22Rv1 (cell line): Measurements from ENCODE around the gene PBX3.

ENCODE experiments used
- ZFX ChIP-seq: fragments of 450-650 bp; IDR thresholded peaks from 2 replicates; pipeline ENCODE4 v1.6.1; 2017; ENCODE audit warnings: antibody characterized with exemption, borderline replicate concordance
- TF ChIP-seq, protein P1 (sequence below): fragments of 450-650 bp; IDR thresholded peaks from 2 replicates; pipeline ENCODE4 v1.5.1; 2017; ENCODE audit warnings: mild to moderate bottlenecking

DNA sequence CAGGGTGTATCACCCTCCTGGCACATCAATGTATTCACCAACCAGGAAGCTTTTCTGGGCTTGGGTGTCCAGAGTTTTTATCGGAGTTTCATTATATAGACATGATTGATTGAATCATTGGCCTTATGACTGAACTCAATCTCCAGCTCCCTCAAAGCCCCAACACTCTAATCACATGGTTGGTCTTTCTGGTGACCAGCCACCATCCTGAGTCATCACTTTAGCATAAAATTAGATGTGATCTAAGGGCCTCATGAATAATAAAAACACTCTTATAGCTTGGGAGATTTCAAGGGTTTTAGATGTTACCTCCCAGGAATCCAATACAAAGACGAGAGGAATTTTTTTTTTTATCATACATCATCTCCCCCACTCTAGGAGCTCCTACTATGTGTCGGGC is 7.7 kb upstream of the PBX3 start:
- TF ChIP-seq, protein P1, sequence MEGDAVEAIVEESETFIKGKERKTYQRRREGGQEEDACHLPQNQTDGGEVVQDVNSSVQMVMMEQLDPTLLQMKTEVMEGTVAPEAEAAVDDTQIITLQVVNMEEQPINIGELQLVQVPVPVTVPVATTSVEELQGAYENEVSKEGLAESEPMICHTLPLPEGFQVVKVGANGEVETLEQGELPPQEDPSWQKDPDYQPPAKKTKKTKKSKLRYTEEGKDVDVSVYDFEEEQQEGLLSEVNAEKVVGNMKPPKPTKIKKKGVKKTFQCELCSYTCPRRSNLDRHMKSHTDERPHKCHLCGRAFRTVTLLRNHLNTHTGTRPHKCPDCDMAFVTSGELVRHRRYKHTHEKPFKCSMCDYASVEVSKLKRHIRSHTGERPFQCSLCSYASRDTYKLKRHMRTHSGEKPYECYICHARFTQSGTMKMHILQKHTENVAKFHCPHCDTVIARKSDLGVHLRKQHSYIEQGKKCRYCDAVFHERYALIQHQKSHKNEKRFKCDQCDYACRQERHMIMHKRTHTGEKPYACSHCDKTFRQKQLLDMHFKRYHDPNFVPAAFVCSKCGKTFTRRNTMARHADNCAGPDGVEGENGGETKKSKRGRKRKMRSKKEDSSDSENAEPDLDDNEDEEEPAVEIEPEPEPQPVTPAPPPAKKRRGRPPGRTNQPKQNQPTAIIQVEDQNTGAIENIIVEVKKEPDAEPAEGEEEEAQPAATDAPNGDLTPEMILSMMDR: no peak
- no peak for TF ChIP-seq ZFX
